Panc1 (cell line): Measurements from ENCODE around the gene C15orf39. TPM values are rescaled to one million over a fixed set of nuclear protein-coding genes. Genes with fewer than 3 reads are reported as not detected.

ENCODE experiments used
- ATAC-seq: fragments of 200-7000 bp; cut with Tn5 transposase; 2 replicates; pipeline ENCODE4 v1.9.1; 2020; ENCODE audit warnings: mild to moderate bottlenecking, moderate library complexity
- BruUV-seq: library from RNA; stranded (reverse); fragments of 400-500 nt; replicated peaks from 2 replicates; lab custom pipeline; 2021; lab: Mats Ljungman, UMichigan
- CTCF ChIA-PET: fragments of 300-600 bp; sonication (Branson Sonifier 250); formaldehyde crosslinking; loops from one replicate; lab custom pipeline; 2022; ENCODE audit warnings: antibody characterized with exemption; lab: Charles Lee
- POLR2A ChIA-PET: fragments of 300-600 bp; sonication (Branson Sonifier 250); formaldehyde crosslinking; loops from one replicate; lab custom pipeline; 2022; ENCODE audit warnings: antibody characterized with exemption; lab: Charles Lee
- DNase-seq: peaks from one replicate; pipeline ENCODE4 v3.0.0-alpha.2; 2010; ENCODE audit warnings: low read depth, low spot score
- H3K27ac ChIP-seq: 2 replicates; pipeline ENCODE4 v1.5.1; 2011; ENCODE audit warnings: mild to moderate bottlenecking, low read length, inconsistent platforms
- H3K27me3 ChIP-seq: fragments of 200-500 bp; sonication (Bioruptor generic); 2 replicates; pipeline ENCODE4 v1.6.0; 2014; ENCODE audit warnings: low read length, inconsistent platforms; ENCODE audit not compliant: control insufficient read depth, insufficient read depth
- H3K36me3 ChIP-seq: fragments of 200-500 bp; sonication (Bioruptor generic); 2 replicates; pipeline ENCODE4 v1.5.1; 2014; ENCODE audit warnings: inconsistent platforms, mild to moderate bottlenecking, low read length, moderate library complexity; ENCODE audit not compliant: control insufficient read depth, insufficient read depth
- H3K4me1 ChIP-seq: 2 replicates; pipeline ENCODE4 v1.5.1; 2011; ENCODE audit warnings: inconsistent platforms, mild to moderate bottlenecking, low read length, moderate library complexity; ENCODE audit not compliant: control insufficient read depth, insufficient read depth
- H3K4me3 ChIP-seq, 2 experiments: 2 replicates each; pipeline ENCODE4 v1.5.1; 2011 to 2012; ENCODE audit warnings: low read depth in 2 of 2, low read length in 2 of 2, mild to moderate bottlenecking in 2 of 2, inconsistent platforms in 1 of 2, moderate library complexity in 1 of 2
- H3K9me3 ChIP-seq: fragments of 200-500 bp; sonication (Bioruptor generic); 2 replicates; pipeline ENCODE4 v1.5.1; 2014; ENCODE audit warnings: low read depth, mild to moderate bottlenecking, inconsistent platforms, low read length, moderate library complexity; ENCODE audit not compliant: control insufficient read depth, insufficient read depth
- POLR2AphosphoS5 ChIP-seq: IDR thresholded peaks from 2 replicates; pipeline ENCODE4 v1.6.1; 2012; ENCODE audit warnings: mild to moderate bottlenecking, low read depth, low read length, moderate library complexity
- REST ChIP-seq, 2 experiments: IDR thresholded peaks; 2 replicates each; pipeline ENCODE4 v1.6.1; 2011 to 2012; ENCODE audit warnings: low read depth in 2 of 2, control low read depth in 1 of 2, low read length in 1 of 2, mild to moderate bottlenecking in 1 of 2, moderate library complexity in 1 of 2; ENCODE audit not compliant: insufficient read depth in 1 of 2
- SIN3A ChIP-seq: IDR thresholded peaks from 2 replicates; pipeline ENCODE4 v1.6.1; 2012; ENCODE audit warnings: low read depth, mild to moderate bottlenecking, low read length, moderate library complexity, borderline replicate concordance; ENCODE audit not compliant: insufficient read depth
- TCF7L2 ChIP-seq: IDR thresholded peaks from 2 replicates; pipeline ENCODE4 v1.6.1; 2011; ENCODE audit warnings: mild to moderate bottlenecking, low read depth, low read length, inconsistent platforms
- in situ Hi-C: cut with HindIII; loops from 2 replicates; pipeline ENCODE4 v1.10.0; 2016; ENCODE audit warnings: low sequenced_read_pairs, low pct_unique_long_range_greater_than_20kb
- intact Hi-C: fragments of 100-400 bp; cut with micrococcal nuclease; formaldehyde crosslinking; loops from one replicate; pipeline ENCODE4 v1.10.0; 2022; ENCODE audit not compliant: unreplicated experiment
- total RNA-seq: library from RNA; stranded (reverse); gene quantifications from one replicate; pipeline ENCODE4 v1.2.1, GENCODE V29; 2021; ENCODE audit not compliant: unreplicated experiment
- TF ChIP-seq, protein P1 (sequence below): fragments of 450-650 bp; IDR thresholded peaks from 2 replicates; pipeline ENCODE4 v1.5.1; 2017; ENCODE audit warnings: mild to moderate bottlenecking

C15orf39 gene
- total RNA-seq, 1 experiment from 2014 or later: 17.6 TPM

DNA sequence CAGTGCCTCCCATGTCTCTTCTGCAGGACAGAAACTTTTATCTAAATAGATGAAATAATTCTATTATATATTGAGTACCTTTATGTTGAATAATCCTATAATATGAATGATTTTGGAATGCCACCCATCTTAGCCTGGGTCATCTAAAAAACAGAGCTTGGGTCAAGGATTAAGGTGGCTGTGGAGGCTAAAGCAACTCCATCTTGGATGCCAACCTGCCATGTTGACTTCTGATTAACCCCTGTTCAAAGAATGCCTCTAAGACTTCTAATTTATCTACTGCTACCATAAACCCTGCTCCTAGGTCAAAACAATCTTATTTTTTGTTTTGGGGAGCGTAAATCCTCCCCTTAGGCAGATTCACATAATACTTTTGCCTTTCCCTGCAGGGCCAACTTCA lies 31.5 kb upstream of the C15orf39 start:
- DNase-seq: no peak
- CTCF ChIA-PET: no interaction called here

DNA sequence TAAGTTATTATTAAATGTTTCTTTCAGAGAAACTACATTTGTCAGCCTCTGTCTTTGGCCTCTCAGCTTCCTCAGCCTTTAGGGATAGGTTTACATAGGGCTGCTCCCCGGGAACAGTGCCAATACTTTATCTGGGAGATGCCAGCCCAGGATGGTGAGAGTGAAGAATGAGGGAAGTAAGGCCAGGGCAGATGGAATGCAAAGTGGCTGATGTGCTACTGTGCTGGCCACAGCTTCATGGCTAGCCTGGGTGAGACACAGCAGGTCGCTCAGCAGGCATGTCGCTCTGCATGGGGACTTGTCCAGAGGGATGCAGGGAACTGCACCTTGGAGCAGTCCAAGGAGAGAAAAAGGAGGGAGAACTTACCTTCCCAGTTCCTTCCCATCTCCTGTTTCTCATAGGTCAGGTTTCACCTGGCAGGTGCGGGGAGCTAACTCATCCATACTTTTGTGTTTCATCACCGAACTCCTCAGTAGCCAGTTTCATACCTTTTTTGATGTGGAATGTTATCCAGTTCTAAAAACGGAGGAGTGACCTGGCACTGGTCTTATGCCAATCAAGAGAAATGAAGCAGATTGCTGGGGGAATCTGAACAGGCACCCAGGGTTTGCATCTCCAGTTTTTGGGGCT lies 30.9 kb upstream of the C15orf39 start:
- no peak overlapping the region for H3K4me3 ChIP-seq
- no TSS peak for BruUV-seq
- no peak for ATAC-seq
- ChIA-PET CTCF (no interaction called here), POLR2A (interaction anchor here (0.6 kb wide), 1 partner anchor 203 kb away, joined by 3 read pairs; no protein-coding TSS in a partner anchor)
- H3K4me1 ChIP-seq: no peaks in the 10 kb centered on the region
- H3K36me3 ChIP-seq: no peaks in the 10 kb centered on the region
- H3K9me3 ChIP-seq: no peaks in the 10 kb centered on the region
- TF ChIP-seq TCF7L2: no peak
- no peak for TF ChIP-seq REST (IDR thresholded peaks at IDR 0.05; ENCODE audit: insufficient read depth in 1 of 2, low read depth in 2 of 2, low read length in 1 of 2)
- TF ChIP-seq POLR2AphosphoS5: no peak
- TF ChIP-seq, protein P1, sequence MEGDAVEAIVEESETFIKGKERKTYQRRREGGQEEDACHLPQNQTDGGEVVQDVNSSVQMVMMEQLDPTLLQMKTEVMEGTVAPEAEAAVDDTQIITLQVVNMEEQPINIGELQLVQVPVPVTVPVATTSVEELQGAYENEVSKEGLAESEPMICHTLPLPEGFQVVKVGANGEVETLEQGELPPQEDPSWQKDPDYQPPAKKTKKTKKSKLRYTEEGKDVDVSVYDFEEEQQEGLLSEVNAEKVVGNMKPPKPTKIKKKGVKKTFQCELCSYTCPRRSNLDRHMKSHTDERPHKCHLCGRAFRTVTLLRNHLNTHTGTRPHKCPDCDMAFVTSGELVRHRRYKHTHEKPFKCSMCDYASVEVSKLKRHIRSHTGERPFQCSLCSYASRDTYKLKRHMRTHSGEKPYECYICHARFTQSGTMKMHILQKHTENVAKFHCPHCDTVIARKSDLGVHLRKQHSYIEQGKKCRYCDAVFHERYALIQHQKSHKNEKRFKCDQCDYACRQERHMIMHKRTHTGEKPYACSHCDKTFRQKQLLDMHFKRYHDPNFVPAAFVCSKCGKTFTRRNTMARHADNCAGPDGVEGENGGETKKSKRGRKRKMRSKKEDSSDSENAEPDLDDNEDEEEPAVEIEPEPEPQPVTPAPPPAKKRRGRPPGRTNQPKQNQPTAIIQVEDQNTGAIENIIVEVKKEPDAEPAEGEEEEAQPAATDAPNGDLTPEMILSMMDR: no peak
- TF ChIP-seq SIN3A: no peak
- intact Hi-C loops: no loop called here
- no peak for DNase-seq
- no peak overlapping the region for H3K27ac ChIP-seq
- H3K27me3 ChIP-seq: no peaks in the 10 kb centered on the region
- in situ Hi-C loops: no loop called here

More for the DNA sequence above, 31.5 kb upstream of the C15orf39 start:
- BruUV-seq: no TSS peak
- TF ChIP-seq, protein P1: no peak
- no peaks in the 10 kb centered on the region for H3K4me1 ChIP-seq
- POLR2A ChIA-PET: interaction anchor here (0.6 kb wide), 1 partner anchor 202 kb away, joined by 3 read pairs; no protein-coding TSS in a partner anchor
- H3K27ac ChIP-seq: no peak overlapping the region
- H3K4me3 ChIP-seq: no peak overlapping the region
- H3K27me3 ChIP-seq: no peaks in the 10 kb centered on the region
- ATAC-seq: no peak
- H3K36me3 ChIP-seq: no peaks in the 10 kb centered on the region
- intact Hi-C loops: no loop called here
- in situ Hi-C loops: no loop called here
- no peaks in the 10 kb centered on the region for H3K9me3 ChIP-seq
